ENCODE measurements around the gene SRD5A2. TPM values are rescaled to one million over a fixed set of nuclear protein-coding genes. Genes with fewer than 3 reads are reported as not detected.

SRD5A2 gene
- total RNA-seq, 1 experiment from 2014 or later, result not detected

GRCh38 chr2:31578316-31578715 is 2.4 kb downstream of the SRD5A2 start:
- Histone ChIP-seq H3K27me3 (replicated peaks; ENCODE audit: insufficient read depth, low read depth, low read length, poor library complexity) (peaks cover 57% of the 10 kb centered on the region), H3K9me3 (ENCODE audit: low read depth, low read length, poor library complexity, severe bottlenecking) (no peaks in the 10 kb centered on the region), H3K27ac (ENCODE audit: low read depth, low read length, poor library complexity, severe bottlenecking) (no peak overlapping the region), H3K4me3 (ENCODE audit: low read depth, low read length, poor library complexity, severe bottlenecking) (no peak overlapping the region), H3K36me3 (ENCODE audit: insufficient read depth, low read length, poor library complexity, severe bottlenecking) (no peaks in the 10 kb centered on the region), H3K4me1 (ENCODE audit: insufficient read depth, low read length, poor library complexity, severe bottlenecking) (no peaks in the 10 kb centered on the region)
- intact Hi-C loops (cut with micrococcal nuclease; ENCODE audit: unreplicated experiment), result no loop called here
- POLR2A ChIA-PET (ENCODE audit: low non-redundant PET), result no interaction called here
- no peak for DNase-seq (ENCODE audit: low spot score)
- CTCF ChIA-PET, result no interaction called here
- TF ChIP-seq EZH2 (IDR thresholded peaks at IDR 0.05; ENCODE audit: borderline replicate concordance, low read depth, low read length, poor library complexity, severe bottlenecking), result peak; percentile 22
- TF ChIP-seq CTCF (conservative IDR thresholded peaks at IDR 0.05; ENCODE audit: low read depth, low read length), result no peak
- no TSS peak for BruUV-seq (replicated peaks)

- no peaks in the 10 kb centered on the region for H3K36me3 ChIP-seq (ENCODE audit: insufficient read depth, low read length, poor library complexity, severe bottlenecking)
- ChIA-PET CTCF (no interaction called here), POLR2A (ENCODE audit: low non-redundant PET) (no interaction called here)
- H3K9me3 ChIP-seq (ENCODE audit: low read depth, low read length, poor library complexity, severe bottlenecking), result no peaks in the 10 kb centered on the region
- intact Hi-C loops (cut with micrococcal nuclease; ENCODE audit: unreplicated experiment), result no loop called here
- H3K4me1 ChIP-seq (ENCODE audit: insufficient read depth, low read length, poor library complexity, severe bottlenecking), result no peaks in the 10 kb centered on the region
- TF ChIP-seq EZH2 (IDR thresholded peaks at IDR 0.05; ENCODE audit: borderline replicate concordance, low read depth, low read length, poor library complexity, severe bottlenecking) (no peak), CTCF (conservative IDR thresholded peaks at IDR 0.05; ENCODE audit: low read depth, low read length) (no peak)
- H3K4me3 ChIP-seq (ENCODE audit: low read depth, low read length, poor library complexity, severe bottlenecking), result no peak overlapping the region
- no TSS peak for BruUV-seq (replicated peaks)
- H3K27me3 ChIP-seq (replicated peaks; ENCODE audit: insufficient read depth, low read depth, low read length, poor library complexity), result peaks cover 48% of the 10 kb centered on the region
- H3K27ac ChIP-seq (ENCODE audit: low read depth, low read length, poor library complexity, severe bottlenecking), result no peak overlapping the region
- no peak for DNase-seq (ENCODE audit: low spot score)
Observed at GRCh38 chr2:31577143-31577542, 3.6 kb downstream of the SRD5A2 start.

- no peaks in the 10 kb centered on the region for H3K4me1 ChIP-seq (ENCODE audit: insufficient read depth, low read length, poor library complexity, severe bottlenecking)
- CTCF ChIA-PET, result no interaction called here
- no peak for TF ChIP-seq CTCF (conservative IDR thresholded peaks at IDR 0.05; ENCODE audit: low read depth, low read length)
- TF ChIP-seq EZH2 (IDR thresholded peaks at IDR 0.05; ENCODE audit: borderline replicate concordance, low read depth, low read length, poor library complexity, severe bottlenecking), result no peak
- POLR2A ChIA-PET (ENCODE audit: low non-redundant PET), result no interaction called here
- no peak for DNase-seq (ENCODE audit: low spot score)
- intact Hi-C loops (cut with micrococcal nuclease; ENCODE audit: unreplicated experiment), result no loop called here
- no TSS peak for BruUV-seq (replicated peaks)
- H3K27me3 ChIP-seq (replicated peaks; ENCODE audit: insufficient read depth, low read depth, low read length, poor library complexity), result peaks cover 16% of the 10 kb centered on the region
- H3K36me3 ChIP-seq (ENCODE audit: insufficient read depth, low read length, poor library complexity, severe bottlenecking), result no peaks in the 10 kb centered on the region
- peaks cover 5% of the 10 kb centered on the region for H3K9me3 ChIP-seq (ENCODE audit: low read depth, low read length, poor library complexity, severe bottlenecking)
- H3K27ac ChIP-seq (ENCODE audit: low read depth, low read length, poor library complexity, severe bottlenecking), result no peak overlapping the region
- no peak overlapping the region for H3K4me3 ChIP-seq (ENCODE audit: low read depth, low read length, poor library complexity, severe bottlenecking)
Observed at GRCh38 chr2:31568585-31569201, 12.0 kb downstream of the SRD5A2 start.
